Nephron progenitor cell (in vitro differentiated cells): Measurements from ENCODE around the gene NFKB1.

Experiments used
- DNase-seq: peaks from one replicate; pipeline ENCODE4 v3.0.0; 2021
- H3K27ac Mint-ChIP-seq: 2 replicates; pipeline ENCODE4 v1.8.0; 2021; ENCODE audit warnings: mild to moderate bottlenecking, moderate library complexity, mixed read lengths
- H3K27me3 Mint-ChIP-seq: 2 replicates; pipeline ENCODE4 v1.8.0; 2021; ENCODE audit warnings: mild to moderate bottlenecking, low read depth, mixed read lengths; ENCODE audit not compliant: poor library complexity
- H3K36me3 Mint-ChIP-seq: 2 replicates; pipeline ENCODE4 v1.8.0; 2021; ENCODE audit warnings: low read depth, mixed read lengths
- H3K4me1 Mint-ChIP-seq: 2 replicates; pipeline ENCODE4 v1.8.0; 2021; ENCODE audit warnings: mixed read lengths
- H3K4me3 Mint-ChIP-seq: 2 replicates; pipeline ENCODE4 v1.8.0; 2021; ENCODE audit warnings: mild to moderate bottlenecking, moderate library complexity, mixed read lengths
- H3K9me3 Mint-ChIP-seq: 2 replicates; pipeline ENCODE4 v1.8.0; 2021; ENCODE audit warnings: mild to moderate bottlenecking, moderate library complexity, mixed read lengths
- TF ChIP-seq, protein P1 (sequence below): fragments of 200-600 bp; sonication (generic); IDR thresholded peaks from 2 replicates; pipeline ENCODE4 v1.5.0; 2021; ENCODE audit warnings: antibody characterized with exemption

The NFKB1 gene

DNA sequence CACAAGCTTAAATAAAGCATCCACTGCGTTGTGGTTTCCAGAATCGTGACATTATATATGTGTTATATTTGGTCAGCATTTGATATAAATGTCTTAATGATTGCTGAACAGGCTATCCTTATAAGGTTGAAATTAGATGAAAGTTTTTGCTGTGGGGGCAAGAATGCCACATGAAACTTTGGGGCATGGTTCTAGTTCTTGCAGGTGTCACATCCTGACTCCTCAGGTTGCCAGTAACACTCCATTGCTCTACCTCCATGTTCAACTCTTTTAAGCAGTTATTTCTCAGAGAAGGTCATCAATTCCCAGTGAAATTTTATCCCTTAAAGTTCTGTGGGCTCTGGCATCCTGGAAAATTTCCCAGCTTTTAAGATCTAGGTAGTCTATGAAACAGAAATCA is 33.7 kb downstream of the NFKB1 start:
- Mint-ChIP-seq H3K4me3 (no peak overlapping the region), H3K27ac (no peak overlapping the region), H3K36me3 (no peaks in the 10 kb centered on the region), H3K4me1 (no peaks in the 10 kb centered on the region), H3K27me3 (no peaks in the 10 kb centered on the region), H3K9me3 (no peaks in the 10 kb centered on the region)
- TF ChIP-seq, protein P1, sequence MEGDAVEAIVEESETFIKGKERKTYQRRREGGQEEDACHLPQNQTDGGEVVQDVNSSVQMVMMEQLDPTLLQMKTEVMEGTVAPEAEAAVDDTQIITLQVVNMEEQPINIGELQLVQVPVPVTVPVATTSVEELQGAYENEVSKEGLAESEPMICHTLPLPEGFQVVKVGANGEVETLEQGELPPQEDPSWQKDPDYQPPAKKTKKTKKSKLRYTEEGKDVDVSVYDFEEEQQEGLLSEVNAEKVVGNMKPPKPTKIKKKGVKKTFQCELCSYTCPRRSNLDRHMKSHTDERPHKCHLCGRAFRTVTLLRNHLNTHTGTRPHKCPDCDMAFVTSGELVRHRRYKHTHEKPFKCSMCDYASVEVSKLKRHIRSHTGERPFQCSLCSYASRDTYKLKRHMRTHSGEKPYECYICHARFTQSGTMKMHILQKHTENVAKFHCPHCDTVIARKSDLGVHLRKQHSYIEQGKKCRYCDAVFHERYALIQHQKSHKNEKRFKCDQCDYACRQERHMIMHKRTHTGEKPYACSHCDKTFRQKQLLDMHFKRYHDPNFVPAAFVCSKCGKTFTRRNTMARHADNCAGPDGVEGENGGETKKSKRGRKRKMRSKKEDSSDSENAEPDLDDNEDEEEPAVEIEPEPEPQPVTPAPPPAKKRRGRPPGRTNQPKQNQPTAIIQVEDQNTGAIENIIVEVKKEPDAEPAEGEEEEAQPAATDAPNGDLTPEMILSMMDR, result no peak
- no peak for DNase-seq

DNA sequence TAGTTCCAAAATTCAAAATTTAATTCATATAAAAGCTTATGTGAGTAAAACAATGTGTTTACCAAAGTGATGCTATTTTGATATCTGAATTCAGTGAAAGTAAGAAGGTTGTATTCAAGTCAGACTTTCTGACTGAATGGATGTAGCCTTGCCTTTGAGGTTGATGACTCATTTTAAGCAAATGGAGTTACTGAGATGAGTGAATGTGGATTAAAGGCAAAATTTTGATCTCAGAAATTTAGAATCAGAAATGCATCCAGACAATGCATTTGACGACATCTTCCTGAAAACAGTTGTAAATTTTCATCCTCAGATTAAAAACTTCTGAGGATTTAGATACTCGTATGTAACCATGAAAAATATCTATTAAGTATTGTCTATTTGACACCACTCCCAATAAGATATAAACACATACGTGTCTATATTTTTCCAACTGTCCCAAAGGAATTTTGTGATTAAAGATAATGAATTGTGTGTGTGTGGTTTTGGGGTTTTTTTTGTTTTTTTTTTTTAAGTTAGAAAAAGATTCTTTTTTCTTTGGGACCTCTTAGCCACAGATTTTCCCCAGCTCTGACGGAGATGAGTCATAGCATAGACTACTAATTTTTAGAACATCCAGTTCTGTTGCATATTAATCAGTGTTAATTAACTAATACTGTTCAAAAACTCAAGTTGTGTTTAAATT is 34.4 kb downstream of the NFKB1 start:
- Mint-ChIP-seq H3K27ac (no peak overlapping the region), H3K4me3 (no peak overlapping the region), H3K27me3 (no peaks in the 10 kb centered on the region), H3K36me3 (no peaks in the 10 kb centered on the region), H3K4me1 (no peaks in the 10 kb centered on the region), H3K9me3 (no peaks in the 10 kb centered on the region)
- TF ChIP-seq, protein P1, result no peak
- no peak for DNase-seq

DNA sequence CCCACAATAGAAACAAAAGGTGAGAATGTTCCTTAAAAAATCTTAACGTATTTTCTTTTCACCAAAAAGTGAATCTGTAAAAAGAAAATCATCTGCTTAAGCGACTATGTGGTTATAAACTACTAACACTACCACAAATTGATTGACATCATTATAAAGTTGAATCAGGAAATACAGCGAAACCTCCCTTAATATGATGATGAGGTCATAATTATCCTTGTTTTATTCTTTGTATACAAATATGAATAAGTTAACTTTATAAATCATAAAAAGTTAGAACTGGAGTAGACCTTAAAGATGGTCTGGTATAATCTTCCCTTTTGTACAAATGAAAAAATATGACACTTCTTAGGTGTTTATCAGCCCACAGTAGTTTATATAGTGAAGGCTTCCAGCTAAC is 35.6 kb downstream of the NFKB1 start:
- H3K4me1 Mint-ChIP-seq, result no peaks in the 10 kb centered on the region
- H3K36me3 Mint-ChIP-seq, result no peaks in the 10 kb centered on the region
- TF ChIP-seq, protein P1, result no peak
- no peaks in the 10 kb centered on the region for H3K9me3 Mint-ChIP-seq
- DNase-seq, result no peak
- H3K4me3 Mint-ChIP-seq, result no peak overlapping the region
- H3K27ac Mint-ChIP-seq, result no peak overlapping the region
- H3K27me3 Mint-ChIP-seq, result no peaks in the 10 kb centered on the region

DNA sequence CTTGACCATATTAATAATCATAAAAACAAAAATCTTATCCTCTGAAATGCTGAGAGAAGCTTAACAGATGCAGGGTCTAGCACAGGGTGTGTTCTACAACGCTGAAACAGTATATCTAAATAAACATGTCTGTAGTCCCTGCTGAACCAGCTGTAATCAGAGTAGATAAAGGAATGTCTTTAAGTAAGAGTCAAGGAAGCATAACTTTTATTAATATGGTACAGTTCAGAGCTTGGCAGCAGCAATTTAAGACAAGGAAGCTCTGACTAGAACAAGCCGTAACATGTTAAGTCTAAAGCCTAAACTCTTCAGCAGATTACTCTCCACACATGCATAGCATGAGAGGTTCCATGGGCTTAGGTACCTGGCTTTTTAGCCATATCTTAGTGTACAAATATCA is 36.1 kb downstream of the NFKB1 start:
- Mint-ChIP-seq H3K27ac (no peak overlapping the region), H3K27me3 (no peaks in the 10 kb centered on the region), H3K4me3 (no peak overlapping the region), H3K36me3 (no peaks in the 10 kb centered on the region), H3K9me3 (no peaks in the 10 kb centered on the region), H3K4me1 (no peaks in the 10 kb centered on the region)
- TF ChIP-seq, protein P1, result no peak
- no peak for DNase-seq

DNA sequence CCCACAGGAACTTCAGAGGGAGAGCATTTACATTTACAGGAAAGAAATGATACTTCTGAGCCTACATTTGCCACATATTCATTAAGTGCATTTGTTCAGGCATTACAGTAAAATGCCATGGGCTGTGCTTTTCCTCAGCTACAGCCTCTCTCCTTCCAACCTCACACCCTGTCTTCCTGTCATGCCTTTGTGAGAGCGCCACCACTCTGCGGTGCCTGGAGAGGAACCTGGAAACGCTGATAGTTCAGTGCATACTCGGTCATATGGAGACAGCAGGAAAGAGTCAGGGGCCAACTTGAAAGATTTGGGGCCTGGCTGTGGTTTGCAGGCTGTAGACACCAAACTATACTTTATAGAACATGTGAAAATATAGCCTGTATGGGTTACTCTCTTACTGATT is 40.5 kb downstream of the NFKB1 start:
- H3K4me1 Mint-ChIP-seq, result no peaks in the 10 kb centered on the region
- H3K36me3 Mint-ChIP-seq, result no peaks in the 10 kb centered on the region
- TF ChIP-seq, protein P1, result no peak
- no peak overlapping the region for H3K27ac Mint-ChIP-seq
- no peak overlapping the region for H3K4me3 Mint-ChIP-seq
- H3K27me3 Mint-ChIP-seq, result no peaks in the 10 kb centered on the region
- no peaks in the 10 kb centered on the region for H3K9me3 Mint-ChIP-seq
- no peak for DNase-seq
